Sigmoid colon (tissue), 3 donors: ENCODE results near the gene TOB1.

Experiments
- POLR2A ChIP-seq, 2 donors: fragments of 450-650 bp; IDR thresholded peaks; one replicate each; pipeline ENCODE4 v1.6.1; 2016; ENCODE audit warnings: antibody characterized with exemption in 2 of 2, mild to moderate bottlenecking in 2 of 2, moderate library complexity in 2 of 2
- TF ChIP-seq, protein P1 (sequence below), 4 experiments: fragments of 450-650 bp in 3 of 4; fragments of 200-600 bp in 1 of 4; IDR thresholded peaks; one replicate each; pipeline ENCODE4 v1.5.1; 2016 to 2019; ENCODE audit warnings: antibody characterized with exemption in 4 of 4, mild to moderate bottlenecking in 3 of 4, moderate library complexity in 2 of 4

DNA sequence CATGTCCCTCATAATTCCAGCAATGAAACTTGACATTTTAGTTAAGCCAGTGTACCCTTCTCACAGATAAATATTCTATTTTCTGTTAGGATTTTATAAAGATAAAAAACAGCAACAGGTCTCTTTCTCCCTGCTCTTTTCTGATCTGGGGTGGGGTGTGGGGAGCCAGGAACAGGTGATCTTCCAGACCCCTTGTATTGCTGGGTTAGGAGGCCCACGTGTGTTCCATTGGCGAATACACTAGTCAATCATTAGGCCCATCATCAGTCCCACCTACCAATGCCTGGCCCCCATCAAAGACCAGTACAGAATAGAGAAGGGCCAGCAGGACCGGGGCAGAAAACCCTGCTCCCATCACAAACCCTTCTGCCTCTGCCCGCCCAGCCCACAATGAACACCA lies 40.3 kb upstream of the TOB1 start:
- no peak for TF ChIP-seq POLR2A (IDR thresholded peaks at IDR 0.05)
- TF ChIP-seq, protein P1, sequence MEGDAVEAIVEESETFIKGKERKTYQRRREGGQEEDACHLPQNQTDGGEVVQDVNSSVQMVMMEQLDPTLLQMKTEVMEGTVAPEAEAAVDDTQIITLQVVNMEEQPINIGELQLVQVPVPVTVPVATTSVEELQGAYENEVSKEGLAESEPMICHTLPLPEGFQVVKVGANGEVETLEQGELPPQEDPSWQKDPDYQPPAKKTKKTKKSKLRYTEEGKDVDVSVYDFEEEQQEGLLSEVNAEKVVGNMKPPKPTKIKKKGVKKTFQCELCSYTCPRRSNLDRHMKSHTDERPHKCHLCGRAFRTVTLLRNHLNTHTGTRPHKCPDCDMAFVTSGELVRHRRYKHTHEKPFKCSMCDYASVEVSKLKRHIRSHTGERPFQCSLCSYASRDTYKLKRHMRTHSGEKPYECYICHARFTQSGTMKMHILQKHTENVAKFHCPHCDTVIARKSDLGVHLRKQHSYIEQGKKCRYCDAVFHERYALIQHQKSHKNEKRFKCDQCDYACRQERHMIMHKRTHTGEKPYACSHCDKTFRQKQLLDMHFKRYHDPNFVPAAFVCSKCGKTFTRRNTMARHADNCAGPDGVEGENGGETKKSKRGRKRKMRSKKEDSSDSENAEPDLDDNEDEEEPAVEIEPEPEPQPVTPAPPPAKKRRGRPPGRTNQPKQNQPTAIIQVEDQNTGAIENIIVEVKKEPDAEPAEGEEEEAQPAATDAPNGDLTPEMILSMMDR (IDR thresholded peaks at IDR 0.05), result no peak
